Endometrial microvascular endothelial cells (primary cell): Measurements from ENCODE around the gene LMBR1. TPM values are rescaled to one million over a fixed set of nuclear protein-coding genes. Genes with fewer than 3 reads are reported as not detected.
"Not testable (repeated sequence)": the region's sequence is repeated elsewhere in the genome, so short reads cannot be mapped to it uniquely, and the experiment has no call there.

ENCODE experiments used
- in situ Hi-C: cut with HindIII; loops from 2 replicates; pipeline ENCODE4 v1.10.0; 2017; ENCODE audit warnings: low sequenced_read_pairs, low pct_unique_long_range_greater_than_20kb; ENCODE audit errors: inconsistent ontology term
- total RNA-seq: library from RNA; depleted of rRNA; stranded (reverse); fragments of >200 nt; gene quantifications from one replicate; pipeline ENCODE4 v1.2.3, GENCODE V29; 2015; ENCODE audit errors: inconsistent ontology term

LMBR1 gene, protein sequence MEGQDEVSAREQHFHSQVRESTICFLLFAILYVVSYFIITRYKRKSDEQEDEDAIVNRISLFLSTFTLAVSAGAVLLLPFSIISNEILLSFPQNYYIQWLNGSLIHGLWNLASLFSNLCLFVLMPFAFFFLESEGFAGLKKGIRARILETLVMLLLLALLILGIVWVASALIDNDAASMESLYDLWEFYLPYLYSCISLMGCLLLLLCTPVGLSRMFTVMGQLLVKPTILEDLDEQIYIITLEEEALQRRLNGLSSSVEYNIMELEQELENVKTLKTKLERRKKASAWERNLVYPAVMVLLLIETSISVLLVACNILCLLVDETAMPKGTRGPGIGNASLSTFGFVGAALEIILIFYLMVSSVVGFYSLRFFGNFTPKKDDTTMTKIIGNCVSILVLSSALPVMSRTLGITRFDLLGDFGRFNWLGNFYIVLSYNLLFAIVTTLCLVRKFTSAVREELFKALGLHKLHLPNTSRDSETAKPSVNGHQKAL
- 88.1 TPM for total RNA-seq

DNA sequence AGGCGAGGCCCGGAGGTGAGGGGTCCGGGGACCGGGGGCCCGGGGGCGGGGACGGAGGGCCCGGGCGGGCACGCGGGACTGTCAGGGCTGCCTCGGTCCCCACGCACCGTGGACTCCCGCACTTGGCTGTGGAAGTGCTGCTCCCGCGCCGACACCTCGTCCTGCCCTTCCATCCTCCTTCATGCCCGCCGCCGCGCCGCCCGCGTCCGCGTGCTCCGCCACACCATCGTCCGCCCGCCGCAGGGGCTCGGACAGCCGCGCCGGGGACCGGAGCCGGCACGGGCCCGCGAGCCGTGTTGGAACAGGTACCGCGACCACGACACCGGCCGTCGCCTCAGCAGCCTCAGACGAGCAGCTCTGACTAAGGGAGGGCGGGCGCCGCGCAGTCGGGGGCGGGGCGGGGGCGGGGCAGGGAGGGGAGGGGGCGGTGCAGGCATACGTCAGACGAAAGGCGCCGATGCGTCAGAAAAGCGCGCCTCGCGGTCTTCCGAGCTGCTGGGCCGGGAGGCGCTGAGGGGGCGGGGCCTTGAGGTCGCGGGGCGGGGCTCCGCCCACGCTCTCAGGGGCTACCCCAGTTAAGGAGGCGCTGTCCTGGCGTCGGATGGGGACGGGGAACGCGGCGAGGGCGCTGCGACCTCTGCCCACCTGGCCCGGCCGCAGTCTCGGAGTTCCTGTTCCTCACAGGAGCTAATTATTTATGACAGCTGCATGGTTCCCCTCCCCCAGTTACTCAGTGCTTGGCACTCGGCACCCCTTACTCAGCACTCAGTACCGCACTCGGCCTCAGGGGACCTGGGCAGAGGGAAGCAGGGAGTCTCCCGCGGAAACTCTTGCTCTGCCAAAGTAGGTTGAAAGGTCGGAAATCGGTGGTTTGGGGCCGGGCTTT lies at the start of gene LMBR1:
TSS of gene LMBR1 (minus strand) at position 363 of the 886 bp plus-strand sequence. CDS start at position 173, 190 bp downstream.
- in situ Hi-C loops = no loop called here

DNA sequence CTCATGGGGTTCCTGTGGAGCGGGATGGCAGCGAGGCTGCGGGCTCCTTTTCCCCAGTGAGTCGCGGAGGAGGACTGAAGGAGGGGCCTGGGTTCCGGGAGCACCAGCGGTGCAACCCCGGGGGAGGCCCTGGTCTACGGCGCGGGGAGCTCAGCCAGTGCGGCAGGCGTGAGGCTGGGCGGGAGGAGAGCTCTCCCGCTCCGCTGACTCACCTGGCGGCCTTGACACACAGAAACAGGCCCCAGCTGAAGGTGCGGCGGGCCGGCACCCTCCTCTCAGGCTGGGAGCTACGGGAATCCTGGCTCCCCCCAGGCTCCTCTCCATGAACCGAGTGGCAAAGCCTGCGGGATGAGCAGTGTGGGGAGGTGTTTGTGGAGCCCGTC lies 49.7 kb upstream of the LMBR1 start:
- in situ Hi-C loops = no loop called here

DNA sequence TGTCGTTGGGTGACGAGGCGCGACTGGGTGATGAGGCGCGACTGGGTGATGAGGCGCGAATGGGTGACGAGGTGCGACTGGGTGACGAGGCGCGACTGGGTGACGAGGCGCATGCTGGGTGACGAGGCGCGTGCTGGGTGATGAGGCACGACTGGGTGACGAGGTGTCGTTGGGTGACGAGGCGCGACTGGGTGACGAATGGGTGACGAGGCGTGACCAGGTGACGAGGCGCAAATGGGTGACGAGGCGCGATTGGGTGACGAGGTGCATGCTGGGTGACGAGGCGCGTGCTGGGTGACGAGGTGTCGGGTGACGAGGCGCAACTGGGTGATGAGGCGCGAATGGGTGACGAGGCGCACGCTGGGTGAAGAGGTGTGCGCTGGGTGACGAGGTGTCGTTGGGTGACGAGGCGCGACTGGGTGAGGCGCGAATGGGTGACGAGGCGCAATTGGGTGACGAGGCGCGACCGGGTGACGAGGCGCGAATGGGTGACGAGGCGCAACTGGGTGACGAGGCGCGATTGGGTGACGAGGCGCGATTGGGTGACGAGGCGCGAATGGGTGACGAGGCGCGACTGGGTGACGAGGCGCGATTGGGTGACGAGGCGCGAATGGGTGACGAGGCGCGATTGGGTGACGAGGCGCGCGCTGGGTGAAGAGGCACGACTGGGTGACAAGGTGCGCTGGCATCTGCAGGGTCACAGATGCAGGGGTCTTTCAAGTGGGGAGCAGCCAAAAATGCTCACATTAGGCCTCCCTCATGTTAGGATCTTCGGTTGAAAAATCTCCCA lies 48.6 kb upstream of the LMBR1 start:
- in situ Hi-C loops = no loop called here

DNA sequence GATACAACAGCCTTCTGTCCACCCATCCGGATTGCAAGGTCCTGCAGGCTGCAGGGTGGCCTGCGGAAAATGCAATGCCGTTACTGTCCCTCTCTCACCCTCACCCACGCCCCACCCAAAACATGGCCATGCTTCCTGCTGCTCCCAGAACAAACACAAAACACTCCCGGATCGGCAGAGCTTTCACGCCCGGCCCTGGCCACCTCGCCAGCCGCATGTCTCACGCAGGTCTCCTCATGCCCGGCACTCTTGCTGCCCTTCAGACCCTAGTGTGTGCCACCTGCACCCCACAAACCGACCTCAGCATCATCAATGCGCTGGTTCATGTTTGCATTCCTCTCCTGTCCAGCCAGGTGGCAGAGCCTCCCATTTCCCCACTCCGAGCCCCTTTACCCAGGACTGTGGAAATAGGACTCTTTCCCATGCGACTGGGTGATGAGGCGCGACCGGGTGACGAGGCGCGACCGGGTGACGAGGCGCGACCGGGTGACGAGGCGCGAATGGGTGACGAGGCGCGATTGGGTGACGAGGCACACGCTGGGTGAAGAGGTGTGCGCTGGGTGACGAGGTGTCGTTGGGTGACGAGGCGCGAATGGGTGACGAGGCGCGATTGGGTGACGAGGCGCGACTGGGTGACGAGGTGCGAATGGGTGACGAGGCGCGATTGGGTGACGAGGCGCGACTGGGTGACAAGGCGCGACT lies 47.6 kb upstream of the LMBR1 start:
- in situ Hi-C loops = no loop called here

DNA sequence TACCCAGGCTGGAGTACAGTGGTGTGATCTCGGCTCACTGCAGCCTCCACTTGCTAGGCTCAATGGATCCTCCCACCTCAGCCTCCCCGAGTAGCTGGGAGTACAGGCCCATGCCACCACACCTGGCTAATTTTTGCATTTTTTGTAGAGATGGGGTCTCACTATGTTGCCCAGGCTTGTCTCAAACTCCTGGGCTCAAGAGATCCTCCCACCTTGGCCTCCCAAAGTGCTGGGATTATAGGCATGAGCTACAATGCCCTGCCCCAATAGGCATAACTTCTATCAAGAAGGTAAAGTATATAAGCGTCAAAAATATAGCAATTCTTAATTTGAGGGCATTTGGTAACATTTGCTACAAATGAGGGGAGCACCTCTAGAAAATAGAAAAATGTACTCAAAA lies 43.8 kb upstream of the LMBR1 start:
- in situ Hi-C loops = not testable (repeated sequence)

DNA sequence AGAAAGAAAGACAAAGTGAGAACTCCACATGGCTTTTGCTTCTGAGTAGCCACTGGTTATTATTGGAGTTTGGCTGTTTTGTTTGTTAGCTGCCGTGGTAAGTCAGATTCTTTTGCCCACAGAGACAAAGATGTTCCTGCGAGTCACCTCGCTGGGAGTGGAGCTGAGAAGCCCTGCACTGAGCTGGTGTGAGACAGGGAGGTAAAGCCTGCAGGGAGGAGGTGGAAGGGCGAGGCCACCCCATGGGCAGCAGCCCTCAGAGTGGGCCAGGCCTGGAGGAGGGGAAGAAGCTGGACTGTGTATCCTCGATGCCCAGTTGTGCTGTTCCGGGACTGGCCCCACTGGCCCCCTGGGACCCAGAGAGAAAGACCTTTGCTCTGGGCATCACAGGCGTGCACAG lies 42.3 kb upstream of the LMBR1 start:
- in situ Hi-C loops = no loop called here

DNA sequence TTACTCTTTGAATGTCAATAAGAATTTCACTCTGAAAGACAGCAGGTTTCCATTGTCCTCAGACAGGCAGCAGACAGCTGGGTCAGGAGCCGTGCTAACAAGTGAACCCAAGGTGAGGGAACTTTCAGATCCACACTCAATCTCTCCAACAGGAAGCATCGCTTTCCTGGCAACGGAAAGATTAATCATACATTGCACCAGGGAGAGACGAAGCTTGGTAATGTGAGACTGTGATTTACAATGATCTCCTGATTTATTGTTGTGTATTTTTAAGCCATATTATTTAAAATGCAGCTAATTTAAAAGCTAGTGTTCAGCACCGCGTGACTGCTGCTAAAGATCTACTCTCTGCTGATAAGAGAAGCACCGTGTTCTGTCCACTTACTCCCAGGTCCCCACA lies 39.0 kb upstream of the LMBR1 start:
- in situ Hi-C loops = no loop called here

DNA sequence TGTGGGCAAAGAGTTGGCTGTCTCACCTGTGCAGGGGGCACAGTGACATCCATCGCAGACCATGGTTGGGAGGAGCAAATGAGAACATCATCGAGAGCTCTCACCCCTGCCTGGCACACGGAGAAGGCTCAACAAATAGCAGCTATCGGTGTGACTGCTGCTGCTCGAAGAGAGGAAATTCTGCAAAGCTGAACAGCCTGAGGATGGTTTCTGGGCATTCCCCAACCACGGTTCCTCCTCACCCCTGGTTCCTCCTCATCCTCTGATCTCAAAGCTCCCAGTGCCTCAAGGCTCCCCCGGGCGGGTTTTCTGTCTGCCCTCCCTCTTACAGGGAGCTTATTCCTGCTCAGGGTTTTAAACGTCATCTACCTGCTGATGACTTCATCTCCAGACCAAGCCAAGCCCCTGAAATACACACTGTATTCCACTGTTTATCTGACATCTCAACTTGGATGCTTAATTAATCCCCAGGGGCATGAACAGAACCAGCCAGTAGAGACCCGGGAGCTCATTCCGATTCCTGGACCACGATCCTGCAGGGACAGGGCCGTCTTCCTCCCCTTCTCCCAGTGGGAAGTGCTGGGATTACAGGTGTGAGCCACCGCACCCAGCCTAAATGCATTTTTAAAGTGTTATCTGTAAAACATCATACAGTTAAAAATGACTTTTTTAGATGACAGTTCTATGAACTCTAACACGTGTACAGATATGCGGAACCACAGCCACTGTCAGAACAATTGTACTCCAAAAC lies 37.0 kb upstream of the LMBR1 start:
- in situ Hi-C loops = no loop called here

DNA sequence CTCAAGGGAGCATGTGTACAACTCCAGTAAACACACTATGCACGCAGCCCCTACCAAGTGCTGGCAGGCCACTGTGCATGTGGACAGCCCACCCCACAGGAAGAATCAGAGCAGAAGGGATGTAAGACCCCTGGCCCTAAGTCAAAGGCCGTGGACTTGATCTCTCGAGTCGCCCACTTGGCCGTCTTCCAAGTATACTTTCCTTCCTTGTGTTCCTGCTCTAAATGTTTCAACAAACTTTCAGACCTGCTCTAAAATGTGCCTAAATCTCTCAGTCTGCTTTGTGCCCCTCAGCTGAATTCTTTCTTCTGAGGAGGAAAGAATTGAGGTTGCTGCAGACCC lies 35.4 kb upstream of the LMBR1 start:
- in situ Hi-C loops = no loop called here

DNA sequence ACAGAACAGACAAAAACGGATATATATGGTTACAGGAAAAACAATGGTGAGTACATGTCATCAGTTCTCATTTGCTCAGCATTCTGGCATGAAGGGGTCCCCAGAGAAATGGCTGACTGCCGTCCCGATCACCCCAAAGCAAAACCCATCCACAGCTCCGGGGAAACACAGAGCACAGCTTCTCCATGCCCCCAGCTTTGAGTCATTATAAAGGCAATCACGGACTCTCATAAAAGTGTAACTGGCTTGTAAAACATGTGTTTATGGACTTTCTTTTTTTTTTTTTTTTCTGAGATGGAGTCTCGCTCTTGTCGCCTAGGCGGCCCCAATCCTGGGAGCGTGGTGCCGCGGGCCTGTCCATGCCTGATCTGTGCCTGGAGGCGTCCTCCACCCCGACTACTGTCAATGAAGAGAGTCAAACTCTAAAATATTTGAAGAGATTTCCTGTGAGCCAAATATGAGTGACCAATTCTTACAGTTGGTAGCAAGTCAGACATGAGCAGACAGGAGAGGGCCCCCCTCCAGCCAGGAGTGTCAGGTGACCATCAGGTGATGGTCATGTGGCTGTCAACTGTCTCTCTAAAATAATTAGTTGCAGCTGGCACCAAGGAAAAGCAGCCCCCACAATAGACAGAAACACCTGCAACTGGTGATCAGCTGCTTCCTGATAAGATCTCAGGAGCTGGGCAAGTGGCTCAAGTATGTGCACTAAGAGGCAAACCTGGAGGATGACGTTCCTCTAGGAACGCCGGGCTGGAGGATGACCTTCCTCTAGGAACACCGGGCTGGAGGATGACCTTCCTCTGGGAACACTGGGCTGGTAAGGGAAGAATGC lies 34.8 kb upstream of the LMBR1 start:
- in situ Hi-C loops = no loop called here

DNA sequence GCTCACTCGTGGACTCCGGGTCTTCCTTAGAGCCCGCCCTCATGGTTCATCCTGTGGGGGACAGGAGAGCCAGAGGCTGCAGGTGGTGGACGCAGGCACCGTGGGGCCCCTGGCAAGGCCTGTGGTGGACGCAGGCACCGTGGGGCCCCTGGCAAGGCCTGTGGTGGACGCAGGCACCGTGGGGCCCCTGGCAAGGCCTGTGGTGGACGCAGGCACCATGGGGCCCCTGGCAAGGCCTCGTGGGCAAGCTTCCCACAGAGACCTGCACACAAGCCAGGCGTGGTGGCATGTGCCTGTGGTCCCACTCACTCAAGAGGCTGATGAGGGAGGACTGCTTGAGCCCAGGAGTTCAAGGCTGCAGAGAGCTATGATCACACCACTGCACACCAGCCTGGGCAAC lies 32.8 kb upstream of the LMBR1 start:
- in situ Hi-C loops = not testable (repeated sequence)

DNA sequence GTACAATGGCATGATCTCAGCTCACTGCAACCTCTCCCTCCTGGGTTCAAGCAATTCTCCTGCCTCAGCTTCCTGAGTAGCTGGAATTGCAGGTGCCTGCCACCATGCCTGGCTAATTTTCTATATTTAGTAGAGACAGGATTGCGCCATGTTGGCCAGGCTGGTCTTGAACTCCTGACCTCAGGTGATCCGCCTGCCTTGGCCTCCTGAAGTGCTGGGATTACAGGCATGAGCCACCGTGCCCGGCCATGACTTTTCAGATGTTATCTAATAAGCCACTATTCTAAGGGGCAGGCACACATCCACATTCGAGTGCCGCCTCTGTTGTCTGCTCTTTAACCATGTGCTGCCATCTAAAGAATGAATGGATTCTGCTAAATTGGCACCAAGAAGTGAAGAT lies 29.3 kb upstream of the LMBR1 start:
- in situ Hi-C loops = not testable (repeated sequence)

DNA sequence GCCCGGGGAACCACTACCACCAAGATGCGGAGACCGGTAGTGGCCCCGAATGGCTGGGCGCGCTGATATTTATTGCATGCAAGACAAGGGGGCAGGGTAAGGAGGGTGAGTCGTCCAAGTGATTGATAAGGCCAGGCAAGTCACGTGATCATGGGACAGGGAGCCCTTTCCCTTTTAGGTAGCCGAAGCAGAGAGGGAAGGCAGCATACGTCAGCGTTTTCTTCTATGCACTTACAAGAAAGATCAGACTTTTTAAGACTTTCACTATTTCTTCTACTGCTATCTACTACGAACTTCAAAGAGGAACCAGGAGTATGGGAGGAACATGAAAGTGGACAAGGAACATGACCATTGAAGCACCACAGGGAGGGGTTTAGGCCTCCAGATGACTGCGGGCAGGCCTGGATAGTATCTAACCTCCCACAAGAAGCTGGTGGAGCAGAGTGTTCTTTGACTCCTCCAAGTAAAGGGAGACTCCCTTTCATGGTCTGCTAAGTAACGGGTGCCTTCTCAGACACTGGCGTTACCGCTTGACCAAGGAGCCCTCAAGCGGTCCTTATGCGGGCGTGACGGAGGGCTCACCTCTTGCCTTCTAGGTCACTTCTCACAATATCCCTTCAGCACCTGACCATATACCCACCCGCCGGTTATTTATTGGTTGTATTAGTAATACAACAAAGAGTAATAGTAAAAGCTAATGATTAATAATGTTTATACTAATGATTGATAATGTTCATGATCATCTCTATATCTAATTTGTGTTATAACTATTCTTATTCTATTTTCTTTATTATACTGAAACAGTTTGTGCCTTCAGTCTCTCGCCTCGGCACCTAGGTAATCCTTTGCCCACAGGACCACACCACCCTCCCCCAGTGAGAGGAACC lies 27.7 kb upstream of the LMBR1 start:
- in situ Hi-C loops = not testable (repeated sequence)

DNA sequence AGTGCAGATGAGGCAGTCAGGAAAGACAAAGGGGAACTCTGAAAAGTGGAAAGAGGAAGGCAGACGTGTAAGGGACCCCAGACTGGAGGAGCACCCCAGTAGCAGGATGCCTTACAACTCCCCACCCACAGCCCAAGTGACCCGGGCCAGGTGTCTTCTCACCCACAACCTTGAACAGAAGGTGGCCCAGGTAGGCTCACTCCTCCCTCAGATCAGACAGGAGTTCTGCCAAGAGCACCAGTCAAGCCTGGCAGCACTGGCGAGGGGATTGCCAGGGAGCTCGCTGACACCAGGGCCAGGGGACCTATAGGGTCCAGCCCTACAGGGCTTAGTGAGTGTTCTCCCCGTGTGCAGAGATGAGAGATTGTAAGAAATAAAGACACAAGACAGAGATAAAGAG lies 27.1 kb upstream of the LMBR1 start:
- in situ Hi-C loops = no loop called here

DNA sequence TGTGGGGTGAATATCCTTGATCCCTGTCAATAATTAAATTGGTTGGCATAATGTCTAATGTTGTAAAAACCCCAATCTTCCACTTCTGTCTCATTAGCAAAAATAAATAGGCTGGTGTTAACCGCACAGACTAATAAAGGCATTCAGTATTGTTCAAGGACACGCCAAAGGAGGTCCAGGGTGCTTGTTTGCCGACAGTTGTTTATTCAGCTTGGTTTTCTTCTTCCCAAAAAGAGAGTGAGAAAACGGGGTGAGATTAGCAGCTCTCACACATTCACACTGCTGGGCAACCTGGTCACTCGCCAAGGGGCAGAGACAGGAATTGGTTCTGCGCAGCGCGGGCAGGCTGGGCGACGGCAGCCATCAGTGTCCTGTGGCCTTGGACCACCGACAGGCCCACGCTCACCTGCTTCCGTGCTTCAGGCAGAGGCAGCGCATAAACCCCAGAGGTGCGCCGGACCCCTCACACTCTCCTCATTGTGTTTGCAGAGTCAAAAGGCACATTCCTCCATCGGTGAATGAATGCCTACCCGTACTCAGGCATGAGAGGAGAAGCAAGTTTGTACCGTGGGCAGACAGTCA lies 26.2 kb upstream of the LMBR1 start:
- in situ Hi-C loops = no loop called here

DNA sequence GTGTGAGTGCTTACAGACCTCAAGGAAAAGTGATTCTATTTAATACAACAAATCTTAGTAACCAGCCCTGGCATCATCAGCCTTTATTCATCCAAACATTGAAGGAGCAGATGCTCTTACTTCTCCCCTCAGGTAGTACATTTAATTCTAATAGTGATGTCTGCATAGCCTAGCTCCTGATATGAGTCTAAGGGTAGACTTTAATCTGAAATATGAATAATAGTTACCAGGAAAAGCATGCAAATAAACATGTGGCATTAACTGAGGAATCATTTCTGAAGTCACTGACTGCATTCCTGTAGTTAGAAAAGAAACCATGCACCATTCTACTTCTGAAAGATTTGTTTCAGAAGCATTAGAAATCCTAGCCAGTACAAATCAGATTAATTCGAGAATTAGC lies 25.7 kb upstream of the LMBR1 start:
- in situ Hi-C loops = no loop called here
